ENCODE data around the gene EPHB2. TPM values are rescaled to one million over a fixed set of nuclear protein-coding genes. Genes with fewer than 3 reads are reported as not detected.
A peak's percentile ranks its signal among the peaks of the same experiment; 100 is the strongest.
"Not testable (repeated sequence)": the region's sequence is repeated elsewhere in the genome, so short reads cannot be mapped to it uniquely, and the experiment has no call there.

The EPHB2 gene
- total and polyA plus RNA-seq, 9 donors = 10.7 to 31.7 (median 20.4) TPM

- DNase-seq = peak; percentile 47
- Histone ChIP-seq H3K27ac (ENCODE audit: low read length) (no peak overlapping the region), H3K36me3 (ENCODE audit: control insufficient read depth, insufficient read depth, low read length) (no peaks in the 10 kb centered on the region), H3K9me3 (replicated peaks; ENCODE audit: control insufficient read depth, low read depth, low read length) (no peaks in the 10 kb centered on the region), H3K27me3 (ENCODE audit: control insufficient read depth, insufficient read depth, low read length) (no peaks in the 10 kb centered on the region), H3K4me3 (ENCODE audit: low read length) (no peak overlapping the region), H3K4me1 (ENCODE audit: control insufficient read depth, insufficient read depth, low read length) (peaks cover 51% of the 10 kb centered on the region)
- 34% methylated on average over 5 of the region's 6 CpGs for WGBS (ENCODE audit: insufficient coverage)
Measured at GRCh38 chr1:22830041-22830566, 119.5 kb downstream of the EPHB2 start.

GRCh38 chr1:22830757-22831340 is 120.2 kb downstream of the EPHB2 start:
- H3K4me1 ChIP-seq (ENCODE audit: control insufficient read depth, insufficient read depth, low read length) = peaks cover 51% of the 10 kb centered on the region
- no peaks in the 10 kb centered on the region for H3K27me3 ChIP-seq (ENCODE audit: control insufficient read depth, insufficient read depth, low read length)
- no peak overlapping the region for H3K4me3 ChIP-seq (ENCODE audit: low read length)
- no peak for DNase-seq
- no peaks in the 10 kb centered on the region for H3K9me3 ChIP-seq (replicated peaks; ENCODE audit: control insufficient read depth, low read depth, low read length)
- H3K36me3 ChIP-seq (ENCODE audit: control insufficient read depth, insufficient read depth, low read length) = no peaks in the 10 kb centered on the region
- WGBS (ENCODE audit: insufficient coverage) = 85% methylated on average over 6 of the region's 7 CpGs
- H3K27ac ChIP-seq (ENCODE audit: low read length) = no peak overlapping the region

- H3K27ac ChIP-seq (ENCODE audit: low read length) = no peak overlapping the region
- peaks cover 48% of the 10 kb centered on the region for H3K4me1 ChIP-seq (ENCODE audit: control insufficient read depth, insufficient read depth, low read length)
- no peaks in the 10 kb centered on the region for H3K36me3 ChIP-seq (ENCODE audit: control insufficient read depth, insufficient read depth, low read length)
- H3K4me3 ChIP-seq (ENCODE audit: low read length) = no peak overlapping the region
- no peak for DNase-seq
- no peaks in the 10 kb centered on the region for H3K9me3 ChIP-seq (replicated peaks; ENCODE audit: control insufficient read depth, low read depth, low read length)
- no peaks in the 10 kb centered on the region for H3K27me3 ChIP-seq (ENCODE audit: control insufficient read depth, insufficient read depth, low read length)
- WGBS (ENCODE audit: insufficient coverage) = 75% methylated on average over 4 of the region's 6 CpGs
Measured at GRCh38 chr1:22831729-22832413, 121.2 kb downstream of the EPHB2 start.

GRCh38 chr1:22832414-22832786 is 121.8 kb downstream of the EPHB2 start:
- 100% methylated on average over 2 of the region's 3 CpGs for WGBS (ENCODE audit: insufficient coverage)
- no peak overlapping the region for H3K4me3 ChIP-seq (ENCODE audit: low read length)

GRCh38 chr1:22833699-22834098 is 123.1 kb downstream of the EPHB2 start:
- H3K4me1 ChIP-seq (ENCODE audit: control insufficient read depth, insufficient read depth, low read length) = peaks cover 31% of the 10 kb centered on the region
- no peak overlapping the region for H3K27ac ChIP-seq (ENCODE audit: low read length)
- no CpG with 5 or more reads among the region's 1 CpG for WGBS (ENCODE audit: insufficient coverage)
- no peak overlapping the region for H3K4me3 ChIP-seq (ENCODE audit: low read length)
- no peaks in the 10 kb centered on the region for H3K9me3 ChIP-seq (replicated peaks; ENCODE audit: control insufficient read depth, low read depth, low read length)
- no peaks in the 10 kb centered on the region for H3K27me3 ChIP-seq (ENCODE audit: control insufficient read depth, insufficient read depth, low read length)
- no peak for DNase-seq
- no peaks in the 10 kb centered on the region for H3K36me3 ChIP-seq (ENCODE audit: control insufficient read depth, insufficient read depth, low read length)

More at GRCh38 chr1:22832414-22832786, 121.8 kb downstream of the EPHB2 start:
- peaks cover 42% of the 10 kb centered on the region for H3K4me1 ChIP-seq (ENCODE audit: control insufficient read depth, insufficient read depth, low read length)
- H3K36me3 ChIP-seq (ENCODE audit: control insufficient read depth, insufficient read depth, low read length) = no peaks in the 10 kb centered on the region
- H3K27me3 ChIP-seq (ENCODE audit: control insufficient read depth, insufficient read depth, low read length) = no peaks in the 10 kb centered on the region
- DNase-seq = no peak
- no peaks in the 10 kb centered on the region for H3K9me3 ChIP-seq (replicated peaks; ENCODE audit: control insufficient read depth, low read depth, low read length)
- H3K27ac ChIP-seq (ENCODE audit: low read length) = no peak overlapping the region

GRCh38 chr1:22834420-22834819 is 123.8 kb downstream of the EPHB2 start:
- DNase-seq; H3K4me3 ChIP-seq (ENCODE audit: low read length); H3K36me3 ChIP-seq (ENCODE audit: control insufficient read depth, insufficient read depth, low read length); H3K9me3 ChIP-seq (replicated peaks; ENCODE audit: control insufficient read depth, low read depth, low read length); H3K27me3 ChIP-seq (ENCODE audit: control insufficient read depth, insufficient read depth, low read length); H3K27ac ChIP-seq (ENCODE audit: low read length): not testable (repeated sequence)
- peaks cover 25% of the 10 kb centered on the region for H3K4me1 ChIP-seq (ENCODE audit: control insufficient read depth, insufficient read depth, low read length)
- WGBS (ENCODE audit: insufficient coverage) = 20% methylated on average over 1 of the region's 2 CpGs

GRCh38 chr1:22835636-22836319 is 125.1 kb downstream of the EPHB2 start:
- H3K36me3 ChIP-seq (ENCODE audit: control insufficient read depth, insufficient read depth, low read length) = no peaks in the 10 kb centered on the region
- WGBS (ENCODE audit: insufficient coverage) = 37% methylated on average over 16 of the region's 24 CpGs
- DNase-seq = peak; percentile 64
- H3K4me1 ChIP-seq (ENCODE audit: control insufficient read depth, insufficient read depth, low read length) = peaks cover 16% of the 10 kb centered on the region
- no peak overlapping the region for H3K4me3 ChIP-seq (ENCODE audit: low read length)
- no peaks in the 10 kb centered on the region for H3K9me3 ChIP-seq (replicated peaks; ENCODE audit: control insufficient read depth, low read depth, low read length)
- H3K27ac ChIP-seq (ENCODE audit: low read length) = no peak overlapping the region
- H3K27me3 ChIP-seq (ENCODE audit: control insufficient read depth, insufficient read depth, low read length) = no peaks in the 10 kb centered on the region

GRCh38 chr1:22836850-22837249 is 126.2 kb downstream of the EPHB2 start:
- H3K9me3 ChIP-seq (replicated peaks; ENCODE audit: control insufficient read depth, low read depth, low read length) = no peaks in the 10 kb centered on the region
- no peak overlapping the region for H3K4me3 ChIP-seq (ENCODE audit: low read length)
- H3K36me3 ChIP-seq (ENCODE audit: control insufficient read depth, insufficient read depth, low read length) = no peaks in the 10 kb centered on the region
- WGBS (ENCODE audit: insufficient coverage) = 78% methylated on average over 1 of the region's 5 CpGs
- no peak for DNase-seq
- no peaks in the 10 kb centered on the region for H3K27me3 ChIP-seq (ENCODE audit: control insufficient read depth, insufficient read depth, low read length)
- H3K27ac ChIP-seq (ENCODE audit: low read length) = no peak overlapping the region
- peaks cover 23% of the 10 kb centered on the region for H3K4me1 ChIP-seq (ENCODE audit: control insufficient read depth, insufficient read depth, low read length)

GRCh38 chr1:22837332-22837731 is 126.7 kb downstream of the EPHB2 start:
- H3K36me3 ChIP-seq (ENCODE audit: control insufficient read depth, insufficient read depth, low read length) = no peaks in the 10 kb centered on the region
- H3K4me3 ChIP-seq (ENCODE audit: low read length) = no peak overlapping the region
- H3K9me3 ChIP-seq (replicated peaks; ENCODE audit: control insufficient read depth, low read depth, low read length) = no peaks in the 10 kb centered on the region
- WGBS (ENCODE audit: insufficient coverage) = 83% methylated on average over 1 of the region's 3 CpGs
- no peaks in the 10 kb centered on the region for H3K27me3 ChIP-seq (ENCODE audit: control insufficient read depth, insufficient read depth, low read length)
- H3K27ac ChIP-seq (ENCODE audit: low read length) = no peak overlapping the region
- peaks cover 28% of the 10 kb centered on the region for H3K4me1 ChIP-seq (ENCODE audit: control insufficient read depth, insufficient read depth, low read length)
- no peak for DNase-seq

- no peaks in the 10 kb centered on the region for H3K36me3 ChIP-seq (ENCODE audit: control insufficient read depth, insufficient read depth, low read length)
- H3K27ac ChIP-seq (ENCODE audit: low read length) = no peak overlapping the region
- 61% methylated on average over 4 of the region's 5 CpGs for WGBS (ENCODE audit: insufficient coverage)
Measured at GRCh38 chr1:22838965-22839364, 128.3 kb downstream of the EPHB2 start.

More at GRCh38 chr1:22838965-22839364, 128.3 kb downstream of the EPHB2 start:
- H3K9me3 ChIP-seq (replicated peaks; ENCODE audit: control insufficient read depth, low read depth, low read length) = no peaks in the 10 kb centered on the region
- DNase-seq = no peak
- peaks cover 29% of the 10 kb centered on the region for H3K4me1 ChIP-seq (ENCODE audit: control insufficient read depth, insufficient read depth, low read length)
- no peaks in the 10 kb centered on the region for H3K27me3 ChIP-seq (ENCODE audit: control insufficient read depth, insufficient read depth, low read length)
- no peak overlapping the region for H3K4me3 ChIP-seq (ENCODE audit: low read length)
